H1 (cell line): ENCODE data around the gene SYNGR3. TPM values are rescaled to one million over a fixed set of nuclear protein-coding genes. Genes with fewer than 3 reads are reported as not detected.

Experiments
- CTCF ChIA-PET: fragments of 300-600 bp; sonication (Branson Sonifier 250); formaldehyde crosslinking; loops from one replicate; lab custom pipeline; 2021; ENCODE audit not compliant: partially characterized antibody; lab: Charles Lee
- POLR2A ChIA-PET: fragments of 300-600 bp; sonication (Branson Sonifier 250); formaldehyde crosslinking; loops from one replicate; lab custom pipeline; 2021; ENCODE audit warnings: inconsistent platforms; ENCODE audit not compliant: partially characterized antibody; lab: Charles Lee
- DNase-seq, 2 experiments: peaks; one replicate each; pipeline versions ENCODE4 v3.0.0 to v3.0.0-alpha.2; 2010 to 2022; ENCODE audit warnings: low spot score in 2 of 2, low read depth in 1 of 2, mixed read lengths in 1 of 2
- FAIRE-seq: peaks from 2 replicates; lab custom pipeline; 2011; peaks lifted over from hg19 to GRCh38; lab: Jason Lieb, UNC
- H2AFZ ChIP-seq: 2 replicates; pipeline ENCODE4 v1.8.1; 2012; ENCODE audit warnings: low read length, inconsistent platforms
- H2AK5ac ChIP-seq: 2 replicates; pipeline ENCODE4 v1.6.1; 2013; ENCODE audit warnings: low read depth, low read length
- H2BK120ac ChIP-seq: replicated peaks from 2 replicates; pipeline ENCODE3; 2013; ENCODE audit warnings: low read depth, low read length, inconsistent platforms
- H2BK12ac ChIP-seq: 2 replicates; pipeline ENCODE4 v1.6.1; 2013; ENCODE audit warnings: low read depth, low read length
- H2BK15ac ChIP-seq: 2 replicates; pipeline ENCODE4 v1.6.1; 2013; ENCODE audit warnings: low read length
- H2BK20ac ChIP-seq: 2 replicates; pipeline ENCODE4 v1.6.1; 2013; ENCODE audit warnings: low read length
- H2BK5ac ChIP-seq: 2 replicates; pipeline ENCODE4 v1.6.1; 2013; ENCODE audit warnings: low read depth, low read length
- H3K14ac ChIP-seq: 2 replicates; pipeline ENCODE4 v1.6.1; 2013; ENCODE audit warnings: inconsistent platforms; ENCODE audit not compliant: insufficient read length
- H3K18ac ChIP-seq: 2 replicates; pipeline ENCODE4 v1.6.1; 2013; ENCODE audit warnings: low read length; ENCODE audit errors: extremely low read depth
- H3K23ac ChIP-seq: 2 replicates; pipeline ENCODE4 v1.6.1; 2013; ENCODE audit warnings: inconsistent platforms; ENCODE audit not compliant: insufficient read length
- H3K23me2 ChIP-seq: 2 replicates; pipeline ENCODE4 v1.6.1; 2013; ENCODE audit warnings: low read depth, low read length
- H3K27ac ChIP-seq: 2 replicates; pipeline ENCODE4 v1.6.1; 2011; ENCODE audit warnings: low read depth, low read length, inconsistent platforms
- H3K27me3 ChIP-seq, 4 experiments: replicated peaks in 1 of 4; 1 replicate in 1 of 4; 2 replicates in 3 of 4; pipeline versions ENCODE4 v1.6.1 to v1.8.1; 2011 to 2013; ENCODE audit warnings: low read length in 3 of 4, mild to moderate bottlenecking in 3 of 4, inconsistent platforms in 2 of 4, mixed read lengths in 2 of 4, moderate library complexity in 1 of 4; ENCODE audit not compliant: control insufficient read depth in 3 of 4, insufficient read depth in 3 of 4; ENCODE audit errors: extremely low read depth in 1 of 4
- H3K36me3 ChIP-seq, 4 experiments: 2 replicates each; pipeline versions ENCODE4 v1.6.1 to v1.8.1; 2011 to 2013; ENCODE audit warnings: mild to moderate bottlenecking in 4 of 4, low read length in 3 of 4, moderate library complexity in 2 of 4, control low read depth in 1 of 4, inconsistent platforms in 1 of 4; ENCODE audit not compliant: insufficient read depth in 4 of 4, control insufficient read depth in 2 of 4
- H3K4ac ChIP-seq: replicated peaks from 2 replicates; pipeline ENCODE3; 2013; ENCODE audit warnings: low read length, low read depth, mixed read lengths, inconsistent platforms; ENCODE audit not compliant: insufficient read length
- H3K4me1 ChIP-seq, 4 experiments: replicated peaks in 1 of 4; 1 replicate in 1 of 4; 2 replicates in 3 of 4; pipeline versions ENCODE4 v1.6.1 to v1.8.1; 2011 to 2013; ENCODE audit warnings: low read length in 3 of 4, inconsistent platforms in 2 of 4, mixed read lengths in 1 of 4; ENCODE audit not compliant: insufficient read depth in 4 of 4, control insufficient read depth in 3 of 4
- H3K4me2 ChIP-seq, 2 experiments: 2 replicates each; pipeline versions ENCODE4 v1.6.1 to v1.8.1; 2011 to 2013; ENCODE audit warnings: low read depth in 2 of 2, low read length in 2 of 2, control low read depth in 1 of 2, inconsistent platforms in 1 of 2, mild to moderate bottlenecking in 1 of 2; ENCODE audit not compliant: insufficient read depth in 1 of 2
- H3K4me3 ChIP-seq, 4 experiments: fragments of 200-600, 300-600 bp in 1 of 4; sonication (generic), shearing (Covaris generic), sonication (Bioruptor Twin) in 1 of 4; 2 replicates each; pipeline versions ENCODE4 v1.5.1 to v1.8.1; 2011 to 2016; ENCODE audit warnings: low read length in 4 of 4, low read depth in 3 of 4, control low read depth in 2 of 4, inconsistent platforms in 2 of 4, mild to moderate bottlenecking in 2 of 4, mixed read lengths in 1 of 4, moderate library complexity in 1 of 4; ENCODE audit not compliant: insufficient read depth in 2 of 4; ENCODE audit errors: extremely low read depth in 1 of 4
- H3K56ac ChIP-seq: replicated peaks from 2 replicates; pipeline ENCODE3; 2013; ENCODE audit warnings: low read depth, mild to moderate bottlenecking, mixed read lengths, low read length, inconsistent platforms; ENCODE audit not compliant: insufficient read length
- H3K79me1 ChIP-seq: 2 replicates; pipeline ENCODE4 v1.6.1; 2013; ENCODE audit warnings: low read depth, low read length, control low read depth
- H3K79me2 ChIP-seq, 2 experiments: 2 replicates each; pipeline versions ENCODE4 v1.6.1 to v1.8.1; 2012 to 2013; ENCODE audit warnings: low read length in 2 of 2, mild to moderate bottlenecking in 2 of 2, inconsistent platforms in 1 of 2; ENCODE audit not compliant: insufficient read depth in 2 of 2, control insufficient read depth in 1 of 2
- H3K9ac ChIP-seq, 4 experiments: replicated peaks in 1 of 4; 1 replicate in 1 of 4; 2 replicates in 3 of 4; pipeline versions ENCODE4 v1.6.1 to v1.8.1; 2011 to 2013; ENCODE audit warnings: low read depth in 3 of 4, low read length in 3 of 4, control low read depth in 2 of 4, mild to moderate bottlenecking in 2 of 4, moderate library complexity in 2 of 4, inconsistent platforms in 1 of 4; ENCODE audit errors: extremely low read depth in 1 of 4
- H3K9me3 ChIP-seq, 2 experiments: 2 replicates each; pipeline versions ENCODE4 v1.6.1 to v1.8.1; 2012 to 2013; ENCODE audit warnings: mild to moderate bottlenecking in 2 of 2, moderate library complexity in 2 of 2, control low read depth in 1 of 2, inconsistent platforms in 1 of 2, low read depth in 1 of 2, low read length in 1 of 2, mixed read lengths in 1 of 2; ENCODE audit not compliant: insufficient read depth in 2 of 2
- H4K20me1 ChIP-seq, 2 experiments: replicated peaks in 1 of 2; 2 replicates each; pipeline versions ENCODE3 to v1.8.1; 2011 to 2013; ENCODE audit warnings: inconsistent platforms in 2 of 2, low read length in 2 of 2, mild to moderate bottlenecking in 1 of 2; ENCODE audit not compliant: insufficient read depth in 2 of 2, control insufficient read depth in 1 of 2
- H4K5ac ChIP-seq: 2 replicates; pipeline ENCODE4 v1.6.1; 2013; ENCODE audit warnings: low read length, low read depth, mixed read lengths, inconsistent platforms; ENCODE audit not compliant: insufficient read length
- H4K8ac ChIP-seq: 2 replicates; pipeline ENCODE4 v1.8.0; 2013; ENCODE audit warnings: mild to moderate bottlenecking, moderate library complexity, low read length, inconsistent platforms; ENCODE audit not compliant: insufficient read depth; ENCODE audit errors: extremely low read depth
- H4K91ac ChIP-seq: replicated peaks from 2 replicates; pipeline ENCODE3; 2013; ENCODE audit warnings: low read length, mixed read lengths, inconsistent platforms; ENCODE audit not compliant: insufficient read length
- CREB1 ChIP-seq: IDR thresholded peaks from 2 replicates; pipeline ENCODE4 v1.6.1; 2012; ENCODE audit warnings: inconsistent platforms
- CTBP2 ChIP-seq: IDR thresholded peaks from 2 replicates; pipeline ENCODE4 v1.7.0; 2011; ENCODE audit warnings: borderline replicate concordance, mild to moderate bottlenecking, moderate library complexity, mixed read lengths, low read length; ENCODE audit not compliant: insufficient read depth, insufficient read length
- HDAC2 ChIP-seq, 2 experiments: fragments of 300-600 bp in 1 of 2; sonication (generic) in 1 of 2; IDR thresholded peaks; 2 replicates each; pipeline ENCODE4 v1.6.1; 2011 to 2012; ENCODE audit warnings: low read depth in 2 of 2, low read length in 2 of 2, mild to moderate bottlenecking in 2 of 2, moderate library complexity in 2 of 2, borderline replicate concordance in 1 of 2, inconsistent platforms in 1 of 2
- KDM4A ChIP-seq: IDR thresholded peaks from one replicate; pipeline ENCODE4 v1.7.1; 2012; ENCODE audit warnings: low read depth, mild to moderate bottlenecking, moderate library complexity, low read length, inconsistent platforms; ENCODE audit not compliant: severe bottlenecking
- POLR2AphosphoS5 ChIP-seq: IDR thresholded peaks from 2 replicates; pipeline ENCODE4 v1.6.1; 2011; ENCODE audit warnings: low read depth, low read length
- SAP30 ChIP-seq: fragments of 300-600 bp; sonication (generic); IDR thresholded peaks from 2 replicates; pipeline ENCODE4 v1.7.1; 2012; ENCODE audit warnings: low read length, moderate library complexity, mild to moderate bottlenecking, inconsistent platforms; ENCODE audit not compliant: insufficient read depth, insufficient replicate concordance
- SIX5 ChIP-seq: IDR thresholded peaks from 2 replicates; pipeline ENCODE4 v1.6.1; 2011; ENCODE audit warnings: mild to moderate bottlenecking, low read depth, low read length
- SP4 ChIP-seq: IDR thresholded peaks from 2 replicates; pipeline ENCODE4 v1.6.1; 2012; ENCODE audit warnings: low read length, inconsistent platforms
- TEAD4 ChIP-seq: IDR thresholded peaks from 2 replicates; pipeline ENCODE4 v1.6.1; 2012; ENCODE audit warnings: low read depth, low read length, inconsistent platforms, mixed read lengths
- WGBS, 2 experiments: shearing (Covaris generic) in 1 of 2; methylation state at CpG; one replicate each; pipeline versions ENCODE4 v1.1.6 to v1.1.7; 2013 to 2015; ENCODE audit warnings: low lambda C conversion rate in 2 of 2, mixed read lengths in 2 of 2, inconsistent platforms in 1 of 2, low coverage in 1 of 2, missing lambda C conversion rate in 1 of 2; ENCODE audit not compliant: insufficient replicate concordance in 2 of 2, insufficient coverage in 1 of 2, insufficient read length in 1 of 2; ENCODE audit errors: extremely low coverage in 1 of 2, missing lambda C conversion rate in 1 of 2; 5-methylcytosine and 5-hydroxymethylcytosine counted together
- polyA plus RNA-seq, 7 experiments: library from polyadenylated mRNA; depleted of rRNA in 3 of 7; stranded (reverse) in 5 of 7; unstranded in 2 of 7; fragments of >200 nt in 5 of 7; fragments of 200-250 nt in 2 of 7; gene quantifications; 1 replicate in 5 of 7; 2 replicates in 1 of 7; 4 replicates in 1 of 7; pipeline versions ENCODE4 v1.2.1 to v1.2.3, GENCODE V29; 2011 to 2013; ENCODE audit warnings: missing spikeins in 2 of 7, mixed read lengths in 2 of 7
- total RNA-seq: library from RNA; stranded (reverse); fragmentation: NEBNext Ultra II Directional; extraction: Animal tissue kit (Norgen Biotek cat#: 25700); gene quantifications from 2 replicates; pipeline ENCODE4 v1.2.1, GENCODE V29; 2021
- TF ChIP-seq, protein P1 (sequence below): IDR thresholded peaks from 2 replicates; pipeline ENCODE4 v1.6.1; 2012; ENCODE audit warnings: inconsistent platforms

Gene SYNGR3
- total and polyA plus RNA-seq, 2 of the 8 experiments (the other 6 are each of a cell fraction or from before 2014, with no cell fraction given): 36.2 to 49.9 TPM

DNA sequence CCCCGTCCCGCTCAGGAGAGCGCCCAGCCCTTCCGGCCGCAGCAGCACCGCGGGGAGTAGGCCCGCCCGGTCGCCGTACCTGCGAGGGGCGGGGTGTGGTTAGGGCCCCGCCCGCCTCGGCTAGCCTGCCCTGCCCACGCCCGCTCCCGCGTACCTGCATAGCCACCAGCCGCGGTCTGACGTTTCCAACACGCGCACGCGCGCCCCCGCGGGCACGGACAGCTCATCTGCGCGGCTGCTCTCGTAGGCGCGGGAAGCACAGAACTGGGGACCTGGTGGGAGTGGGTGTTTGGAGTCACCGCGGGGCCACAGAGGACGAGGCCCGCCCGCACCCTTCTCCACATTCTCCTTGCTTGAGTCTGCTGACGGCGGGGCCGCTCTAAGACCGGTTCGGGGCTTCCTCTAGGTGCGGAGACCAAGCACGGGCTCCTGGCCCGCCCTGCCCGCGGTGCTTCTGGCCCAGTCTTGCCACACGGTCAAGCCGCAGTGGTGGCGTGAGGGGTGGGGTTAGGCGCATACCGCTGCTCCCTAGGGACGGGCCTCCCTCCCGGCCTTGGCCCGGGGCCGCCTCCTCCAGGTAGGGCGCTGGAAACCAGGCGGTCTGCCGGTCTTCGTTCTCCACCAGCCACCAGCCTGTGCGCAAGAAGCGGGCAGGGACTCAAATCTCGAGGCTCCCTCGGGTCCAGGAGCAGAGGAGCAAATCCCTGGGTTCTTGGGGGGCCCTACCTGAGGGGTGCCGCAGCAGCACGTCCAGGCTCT, 10.3 kb upstream of the SYNGR3 start:
- POLR2A ChIA-PET: interaction anchor here (0.8 to 28.2 kb wide), 17 partner anchors 8 to 175 kb away, joined by 3 to 736 read pairs (median 4); partner anchors contain the start of genes MSRB1, NDUFB10, RNF151 and RPS2
- peaks cover 2 to 22% of the 10 kb centered on the region in 2 experiments for H4K20me1 ChIP-seq
- peak overlapping the region; percentile 55 for H4K91ac ChIP-seq
- no peak overlapping the region for H2AFZ ChIP-seq
- H3K56ac ChIP-seq: no peak overlapping the region
- H3K4me2 ChIP-seq: peak overlapping the region; percentile 87 to 91
- H3K23ac ChIP-seq: no peak overlapping the region
- no peak overlapping the region for H2BK15ac ChIP-seq
- peak overlapping the region; percentile 31 to 61 (median 38) for H3K4me3 ChIP-seq
- peaks cover 8 to 40% (median 39%) of the 10 kb centered on the region in 4 experiments; a peak in 6 of 7 replicates for H3K27me3 ChIP-seq
- H3K27ac ChIP-seq: no peak overlapping the region
- 0 out of 4 replicates have a peak, but pooled peaks cover 0 to under 1% of the 10 kb centered on the region in 2 experiments for H3K79me2 ChIP-seq
- H2BK20ac ChIP-seq: no peak overlapping the region
- no peak overlapping the region for H3K14ac ChIP-seq
- H3K79me1 ChIP-seq: no peaks in the 10 kb centered on the region
- peak overlapping the region; percentile 83 for H4K8ac ChIP-seq
- CTCF ChIA-PET: interaction anchor here (0.5 to 1.5 kb wide), 2 partner anchors 25 to 52 kb away, joined by 3 to 4 read pairs; no protein-coding TSS in a partner anchor
- H2BK5ac ChIP-seq: peak overlapping the region; percentile 60; the same call in 1 of the 2 replicates
- H4K5ac ChIP-seq: peak overlapping the region; percentile 64
- 0 out of 2 replicates have a peak overlapping the region, but pooled peaks have one; percentile 60 for H2BK12ac ChIP-seq
- H3K18ac ChIP-seq: peak overlapping the region; percentile 78
- H3K36me3 ChIP-seq: peaks cover 11 to 32% (median 20%) of the 10 kb centered on the region in 4 experiments; a peak in 7 of 8 replicates
- DNase-seq: peak in 1 of 2 experiments; percentile 87
- peak overlapping the region in 1 of 4 experiments; percentile 22; a peak in 4 of 7 replicates for H3K9ac ChIP-seq
- H3K23me2 ChIP-seq: peaks cover 22% of the 10 kb centered on the region
- H3K4ac ChIP-seq: peak overlapping the region; percentile 78
- WGBS, 2 experiments: 9% methylated on average over 33 of the region's 70 CpGs; no CpG with 5 or more reads in 1 of the 2 experiments
- H3K4me1 ChIP-seq: peaks cover 3 to 30% (median 25%) of the 10 kb centered on the region in 4 experiments
- no peaks in the 10 kb centered on the region for H3K9me3 ChIP-seq
- H2BK120ac ChIP-seq: no peak overlapping the region
- 0 out of 2 replicates have a peak overlapping the region, but pooled peaks have one; percentile 13 for H2AK5ac ChIP-seq
- no peak for FAIRE-seq
- TF ChIP-seq CTBP2 (no peak), SAP30 (no peak), KDM4A (peak; percentile 29), SP4 (no peak), TEAD4 (peak; percentile 4; the same call in 1 of the 2 replicates), CREB1 (peak; percentile 58), POLR2AphosphoS5 (no peak; the same call in none of the 2 replicates), HDAC2 (IDR thresholded peaks at IDR 0.05; ENCODE audit: borderline replicate concordance in 1 of 2, low read depth in 2 of 2, low read length in 2 of 2) (0 out of 4 replicates have a peak, but pooled peaks of 1 of the 2 experiments have one; percentile 25), SIX5 (no peak)
- TF ChIP-seq, protein P1, sequence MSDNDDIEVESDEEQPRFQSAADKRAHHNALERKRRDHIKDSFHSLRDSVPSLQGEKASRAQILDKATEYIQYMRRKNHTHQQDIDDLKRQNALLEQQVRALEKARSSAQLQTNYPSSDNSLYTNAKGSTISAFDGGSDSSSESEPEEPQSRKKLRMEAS: peak; percentile 36; the same call in 1 of the 2 replicates
